GM18502 (cell line): Measurements from ENCODE around the gene FREM1.

Source experiments
- ATAC-seq: cut with Tn5 transposase; IDR thresholded peaks from one replicate; pipeline ENCODE4 v1.9.1; 2021; ENCODE audit warnings: mild to moderate bottlenecking; ENCODE audit not compliant: unreplicated experiment, poor library complexity

The FREM1 gene

DNA sequence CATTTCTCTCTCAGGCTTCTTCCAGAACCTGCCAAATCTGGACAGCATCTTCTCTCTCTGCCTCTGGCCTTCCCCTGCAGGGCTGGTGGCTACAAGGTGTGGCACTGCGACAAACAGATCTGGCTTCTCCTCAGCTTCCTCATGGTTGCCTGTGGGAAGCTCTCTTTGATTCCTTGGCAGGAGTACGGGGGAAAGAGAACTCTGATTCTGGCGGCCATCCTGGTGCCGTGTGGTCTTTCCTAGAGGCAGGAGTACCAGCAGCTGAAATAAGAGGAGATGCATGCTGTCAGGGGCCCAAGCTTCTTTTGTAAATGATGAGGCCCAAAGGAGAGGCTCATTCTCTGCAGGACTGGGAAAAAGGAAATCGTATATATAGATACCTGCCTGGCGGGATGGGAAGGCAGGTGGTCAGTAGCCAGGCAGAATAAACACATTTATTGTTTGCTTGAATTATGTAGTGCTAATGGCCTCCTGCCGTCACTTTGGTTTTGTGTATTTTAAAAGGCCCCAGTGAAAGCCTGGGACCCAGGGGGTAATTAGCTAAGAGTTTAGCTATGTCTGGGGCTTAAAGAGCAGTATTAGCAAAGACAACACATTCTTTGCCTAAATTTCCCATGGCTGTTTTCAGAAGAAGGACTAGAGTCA is 187.7 kb downstream of the FREM1 start, which contains the start of gene CER1:
Gene CER1 (minus strand): TSS at position 343 of the 645 bp plus-strand sequence. CDS start 61 bp downstream, at position 282.
- ATAC-seq, result no peak

DNA sequence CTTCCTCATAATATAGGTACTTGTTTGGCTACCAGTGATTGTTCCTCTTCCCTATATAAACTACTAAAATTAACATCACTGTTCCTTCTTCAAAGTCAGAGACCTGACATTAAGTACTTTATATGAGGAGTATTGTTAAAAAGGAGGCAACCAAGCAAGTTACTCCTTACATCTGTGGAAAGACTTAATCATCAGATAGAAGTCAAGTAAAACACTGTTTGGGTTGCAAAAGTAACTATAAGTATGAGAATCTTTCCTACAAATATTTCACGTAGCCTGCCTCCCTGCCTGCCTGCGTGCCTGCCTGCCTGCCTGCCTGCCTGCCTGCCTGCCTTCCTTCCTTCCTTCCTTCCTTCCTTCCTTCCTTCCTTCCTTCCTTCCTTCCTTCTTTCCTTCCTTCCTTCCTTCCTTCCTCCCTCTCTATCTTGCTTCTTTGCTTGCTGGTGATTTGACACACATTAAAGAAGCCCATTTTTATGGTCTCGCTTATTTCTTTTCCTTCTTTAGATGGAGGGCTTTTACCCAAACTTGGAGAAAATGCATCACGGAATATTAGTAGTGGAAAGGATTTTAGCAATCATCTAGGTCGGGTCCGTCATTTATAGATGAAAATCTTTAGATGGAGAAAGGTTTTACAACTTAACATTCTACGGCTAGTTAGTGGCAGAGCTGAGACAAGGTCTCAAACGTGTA is 190.9 kb downstream of the FREM1 start:
- ATAC-seq, result no peak

DNA sequence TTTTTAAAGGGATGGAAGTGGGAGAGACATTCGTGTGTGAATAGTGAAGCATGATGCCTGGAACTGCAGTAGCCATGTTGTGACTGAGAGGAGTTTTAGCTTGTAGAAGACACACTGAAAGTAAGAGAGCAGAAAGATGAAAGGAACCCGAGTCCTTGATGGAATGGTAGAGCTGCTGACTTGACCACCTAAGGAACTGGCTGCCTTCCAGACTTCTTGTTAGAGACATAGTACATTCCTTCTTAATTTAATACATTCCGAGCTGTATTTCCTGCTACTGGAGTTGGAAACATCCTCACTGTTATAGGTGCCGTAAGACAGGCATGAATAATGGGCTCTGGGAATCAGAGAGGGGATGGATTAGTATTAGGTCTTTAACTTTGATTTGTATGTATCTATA is 195.1 kb downstream of the FREM1 start:
- no peak for ATAC-seq

DNA sequence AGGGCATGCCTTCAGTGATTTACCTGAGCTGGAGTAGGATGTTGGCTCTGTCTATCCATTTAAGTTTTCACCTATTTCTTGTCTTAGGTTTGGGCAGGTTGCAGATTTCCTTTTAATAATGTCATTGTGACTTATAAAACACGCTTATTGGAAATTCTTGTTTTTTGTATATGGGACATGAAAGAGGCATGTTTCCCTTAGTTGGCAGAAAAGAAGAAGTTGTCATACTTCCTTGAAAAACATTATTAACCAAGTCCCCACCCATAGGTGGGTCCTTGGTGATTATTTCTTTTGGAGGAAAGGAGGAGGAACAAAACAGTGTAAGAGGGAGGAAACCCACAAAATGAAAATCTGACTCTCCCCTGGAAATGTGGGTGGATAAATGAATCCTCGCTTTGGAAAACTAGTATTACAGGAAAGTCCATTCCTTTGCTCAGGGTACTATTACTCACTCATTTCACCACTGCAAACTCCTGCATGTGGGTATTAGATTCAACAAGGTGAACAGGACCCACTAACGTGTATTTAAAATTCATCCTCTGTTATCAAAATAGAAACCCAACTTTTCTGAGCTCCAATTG is 197.0 kb downstream of the FREM1 start:
- no peak for ATAC-seq

DNA sequence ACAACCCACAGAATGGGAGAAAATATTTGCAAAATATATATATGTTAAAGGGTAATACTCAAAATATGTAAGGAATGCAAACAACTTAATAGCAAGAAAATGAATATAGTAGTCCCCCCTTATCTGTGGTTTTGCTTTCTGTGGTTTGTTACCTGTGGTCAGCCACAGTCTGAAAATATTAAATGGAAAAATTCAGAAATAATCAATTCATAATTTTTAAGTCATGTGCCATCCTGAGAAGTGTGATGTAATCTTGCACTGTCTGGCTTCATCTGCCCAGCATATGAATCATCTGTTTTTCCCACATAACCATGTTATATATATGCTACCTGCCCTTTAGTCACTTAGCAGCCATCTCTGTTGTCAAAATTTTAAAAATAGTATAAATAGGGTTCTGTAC is 199.4 kb downstream of the FREM1 start:
- no peak for ATAC-seq

DNA sequence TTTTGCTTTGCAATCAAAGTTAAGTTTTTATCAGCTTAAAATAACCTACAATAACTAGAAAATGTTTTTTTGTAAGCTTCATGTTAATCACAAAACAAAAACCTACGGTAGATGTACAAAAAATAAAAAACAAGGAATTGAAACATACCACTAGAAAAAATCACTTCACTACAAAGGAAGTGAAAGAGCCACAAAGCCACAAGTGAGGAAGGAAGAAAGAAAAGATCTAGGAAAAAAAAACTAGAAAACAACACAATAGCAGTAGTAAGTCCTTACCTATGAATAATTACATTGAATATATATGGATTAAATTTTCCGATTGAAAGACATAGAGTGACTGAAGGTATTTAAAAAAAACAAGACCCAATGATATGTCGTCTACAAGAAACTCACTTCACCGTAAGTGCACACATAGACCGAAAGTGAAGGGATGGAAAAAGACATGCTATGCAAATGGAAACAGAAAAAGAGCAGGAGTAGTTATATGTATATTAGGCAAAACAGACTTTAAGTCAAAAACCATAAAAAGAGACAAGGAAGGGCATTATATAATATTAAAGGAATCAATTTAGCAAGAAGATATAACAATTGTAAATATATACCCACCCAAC is 203.6 kb downstream of the FREM1 start:
- ATAC-seq, result peak; percentile 81

DNA sequence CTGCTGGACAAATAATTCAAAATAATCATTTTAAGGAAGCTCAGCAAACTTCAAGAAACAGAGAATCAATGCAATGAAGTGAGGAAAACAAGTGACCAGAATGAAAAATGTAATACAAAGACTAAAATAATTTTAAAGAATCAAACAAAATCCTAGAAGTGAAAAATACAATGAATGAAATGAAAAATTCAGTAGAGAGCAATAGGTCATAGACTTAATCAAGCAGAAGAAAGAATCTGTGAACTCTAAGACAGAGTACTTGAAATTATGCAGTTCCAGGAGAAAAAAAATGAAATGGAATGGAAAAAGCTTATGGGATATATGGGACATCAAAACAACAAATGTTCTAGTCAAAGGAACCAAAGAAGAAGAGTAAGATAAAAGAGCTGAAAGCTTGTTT is 205.1 kb downstream of the FREM1 start:
- no peak for ATAC-seq

DNA sequence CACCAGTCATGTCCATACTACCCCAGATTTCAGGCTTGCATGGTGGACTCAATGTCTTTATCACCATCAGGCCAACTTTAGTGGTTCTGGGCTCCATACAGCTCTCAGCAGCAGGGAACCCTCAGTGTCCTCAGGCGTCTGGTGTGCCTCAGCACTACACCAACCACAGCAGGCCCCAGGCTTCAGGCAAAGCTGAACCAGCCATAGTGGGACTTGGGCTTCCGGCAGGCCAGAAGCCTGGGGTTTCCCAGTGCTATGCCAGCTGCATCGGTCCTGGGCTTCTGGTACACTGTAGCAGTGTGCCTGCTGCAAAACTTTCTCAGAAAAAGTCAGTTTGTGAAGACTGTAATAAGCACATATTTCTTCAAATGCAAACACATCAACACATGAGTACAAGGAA is 205.9 kb downstream of the FREM1 start:
- no peak for ATAC-seq

DNA sequence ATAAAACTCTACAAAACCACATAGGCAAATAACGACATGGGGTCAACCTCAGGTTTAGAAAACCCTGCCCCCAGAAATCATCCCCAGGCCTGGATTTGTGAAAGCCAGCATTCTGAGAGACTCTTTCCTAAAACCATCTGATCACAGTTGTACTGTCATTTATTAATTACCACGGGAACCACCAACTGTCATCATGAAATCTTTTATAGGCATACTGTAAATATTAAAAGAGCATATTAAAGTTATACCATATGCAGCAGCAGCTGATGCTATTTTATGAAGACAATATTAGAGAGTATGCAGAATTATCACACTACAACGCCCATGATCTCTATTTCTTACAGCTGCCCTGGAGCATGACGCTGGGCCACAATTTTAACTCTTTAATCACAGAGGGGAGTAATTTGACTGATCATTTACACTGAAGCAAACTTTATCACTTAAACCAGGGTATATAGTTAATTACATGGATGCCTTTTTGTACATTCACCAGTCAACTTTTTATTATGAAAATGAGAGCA is 208.0 kb downstream of the FREM1 start:
- no peak for ATAC-seq

DNA sequence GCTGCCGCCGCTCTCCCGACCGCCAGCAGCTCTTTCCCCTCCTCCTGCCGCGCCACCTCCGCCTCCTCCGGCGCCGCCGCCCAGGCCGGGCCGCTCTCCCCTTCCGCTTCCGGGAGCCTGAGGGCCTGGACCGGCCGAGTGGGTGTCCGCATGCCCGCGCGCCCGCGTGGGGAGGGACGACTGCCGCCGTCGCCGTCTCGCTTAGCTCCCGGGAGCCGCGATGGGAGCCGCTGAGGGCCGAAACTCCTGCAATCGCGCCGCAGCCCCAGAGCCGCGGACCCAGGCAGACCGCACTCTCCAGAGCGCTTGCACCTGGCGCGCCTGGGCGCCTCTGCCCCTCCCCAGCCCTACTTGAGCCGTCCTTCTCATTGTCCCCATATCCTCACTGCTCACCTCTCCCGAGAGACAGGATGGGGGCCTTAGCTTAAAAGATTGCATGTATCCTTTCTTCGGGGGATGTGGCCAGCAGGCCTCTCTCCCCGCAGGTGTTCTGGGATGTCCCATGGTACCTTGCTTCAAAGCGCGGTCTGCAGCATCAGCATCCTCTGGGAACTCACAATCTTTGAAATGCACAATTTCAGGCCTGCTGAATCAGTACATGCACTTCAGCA is 216.9 kb downstream of the FREM1 start, which contains the start of gene ZDHHC21:
Gene ZDHHC21 (minus strand): TSS at position 182 of the 611 bp plus-strand sequence. CDS start 19,092 bp downstream, outside the sequence.
- ATAC-seq, result peak; percentile 83

DNA sequence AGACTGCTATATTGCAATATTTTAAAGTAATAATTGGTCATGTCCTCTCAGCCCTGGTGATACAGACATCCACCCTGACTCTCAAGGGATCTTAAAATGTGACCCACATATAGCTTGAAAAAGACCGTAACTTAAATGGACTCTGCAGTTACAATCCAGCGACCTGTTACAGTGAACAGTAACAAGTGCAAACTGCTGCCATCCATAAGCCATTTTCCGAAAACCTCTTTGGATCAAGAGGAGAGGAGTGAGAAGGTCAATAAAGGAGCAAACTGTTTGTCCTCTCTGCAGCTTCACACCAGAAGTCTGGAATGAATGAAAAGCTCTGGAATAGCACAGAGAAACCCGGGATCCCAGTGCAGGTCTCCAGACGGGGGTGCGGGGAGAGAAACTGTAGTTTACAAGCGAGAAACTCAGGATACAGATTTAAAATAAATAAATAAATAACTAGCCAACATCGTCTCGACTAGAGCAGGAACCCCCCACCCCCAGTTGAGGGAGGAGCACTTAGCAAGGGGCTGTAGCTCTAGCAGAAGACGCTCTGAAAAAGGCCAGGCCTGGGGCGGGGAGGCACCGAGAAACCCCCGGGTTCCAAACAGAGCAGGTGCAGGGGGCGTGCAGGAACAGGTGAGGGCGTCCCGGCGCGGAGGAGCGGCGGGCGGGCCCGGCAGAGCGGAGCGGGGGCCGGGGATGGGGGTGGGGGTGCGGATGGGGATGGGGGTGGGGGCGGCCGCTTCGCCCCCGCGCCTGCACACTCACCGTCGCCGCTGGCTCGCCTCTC is 217.6 kb downstream of the FREM1 start:
- ATAC-seq, result peak; percentile 44

DNA sequence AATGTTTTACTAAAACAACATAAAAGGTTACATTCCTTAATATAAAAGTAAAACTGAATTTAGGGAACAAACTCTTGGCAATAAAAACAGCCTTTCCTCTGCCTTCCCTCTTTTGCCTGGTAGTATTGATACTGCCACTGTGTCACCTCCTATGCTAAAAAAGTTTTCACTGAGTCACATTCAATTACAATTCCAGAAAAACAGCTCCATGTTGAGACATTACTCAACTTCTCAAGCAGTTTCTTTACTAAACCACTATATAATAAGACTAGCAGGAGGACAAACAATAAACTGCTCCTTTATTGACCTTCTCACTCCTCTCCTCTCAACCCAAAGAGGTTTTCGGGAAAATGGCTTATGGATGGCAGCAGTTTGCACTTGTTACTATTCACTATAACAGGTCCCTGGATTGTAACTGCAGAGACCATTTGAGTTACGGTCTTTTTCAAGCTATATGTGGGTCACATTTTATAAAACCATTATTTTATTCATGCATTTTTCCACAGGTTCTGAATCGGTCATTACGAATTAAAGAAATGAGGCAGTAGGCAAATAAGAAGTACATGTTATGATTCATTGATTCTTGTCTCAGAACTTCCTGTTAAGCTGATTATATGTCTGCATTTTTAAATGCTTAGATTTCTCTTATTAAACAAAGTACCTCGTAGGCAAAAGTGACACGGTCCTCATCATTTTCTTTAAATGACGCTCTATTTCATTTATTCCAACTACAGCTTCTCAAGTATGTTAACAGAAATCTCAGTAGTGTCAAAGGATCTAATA is 219.1 kb downstream of the FREM1 start:
- ATAC-seq, result no peak

DNA sequence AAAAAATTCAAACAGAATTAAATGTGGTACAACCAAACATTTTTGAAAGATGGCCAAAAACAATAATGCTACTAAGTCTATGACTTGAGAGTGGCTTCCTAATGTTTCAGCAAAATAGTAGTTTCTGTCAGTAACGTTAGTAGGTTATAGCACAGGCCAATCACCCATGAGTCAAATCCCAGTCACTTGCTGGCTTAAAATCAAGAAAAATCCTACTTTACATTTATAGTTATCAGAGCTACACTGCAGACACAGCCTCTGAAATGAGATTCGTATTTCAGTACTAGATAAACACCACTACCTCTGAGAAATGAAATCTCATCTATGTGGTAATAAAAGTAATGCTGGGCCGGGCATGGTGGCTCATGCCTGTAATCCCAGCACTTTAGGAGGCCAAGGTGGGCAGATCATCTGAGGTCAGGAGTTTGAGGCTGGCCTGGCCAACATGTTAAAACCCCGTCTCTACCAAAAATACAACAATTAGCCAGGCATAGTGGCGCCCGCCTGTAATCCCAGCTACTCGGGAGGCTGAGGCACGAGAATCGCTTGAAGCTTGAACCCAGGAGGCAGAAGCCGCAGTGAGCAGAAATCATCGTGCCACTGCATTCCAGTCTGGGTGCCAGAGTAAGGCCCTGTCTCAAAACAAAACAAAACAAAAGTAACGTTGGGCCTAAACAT is 223.0 kb downstream of the FREM1 start:
- no peak for ATAC-seq

DNA sequence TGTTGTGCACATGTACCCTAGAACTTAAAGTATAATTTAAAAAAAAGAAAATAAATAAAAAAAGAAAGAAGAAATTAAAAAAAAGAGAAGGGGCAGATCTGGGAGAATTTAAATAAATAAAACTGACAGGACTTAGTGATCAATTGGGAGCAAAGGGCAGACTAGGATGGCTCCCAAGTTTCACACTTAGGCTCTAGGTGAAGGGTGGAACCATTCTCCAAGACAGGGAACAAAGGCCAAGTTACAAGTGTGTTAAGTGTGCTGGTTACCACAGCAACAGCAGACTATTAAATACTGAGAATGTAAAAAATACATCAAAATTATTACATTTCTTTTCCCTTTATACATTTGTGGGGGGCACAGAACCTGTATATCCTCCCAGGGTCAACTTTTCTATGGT is 224.1 kb downstream of the FREM1 start:
- ATAC-seq, result no peak
